ENCODE results near the gene MFAP5.

MFAP5 gene

DNA sequence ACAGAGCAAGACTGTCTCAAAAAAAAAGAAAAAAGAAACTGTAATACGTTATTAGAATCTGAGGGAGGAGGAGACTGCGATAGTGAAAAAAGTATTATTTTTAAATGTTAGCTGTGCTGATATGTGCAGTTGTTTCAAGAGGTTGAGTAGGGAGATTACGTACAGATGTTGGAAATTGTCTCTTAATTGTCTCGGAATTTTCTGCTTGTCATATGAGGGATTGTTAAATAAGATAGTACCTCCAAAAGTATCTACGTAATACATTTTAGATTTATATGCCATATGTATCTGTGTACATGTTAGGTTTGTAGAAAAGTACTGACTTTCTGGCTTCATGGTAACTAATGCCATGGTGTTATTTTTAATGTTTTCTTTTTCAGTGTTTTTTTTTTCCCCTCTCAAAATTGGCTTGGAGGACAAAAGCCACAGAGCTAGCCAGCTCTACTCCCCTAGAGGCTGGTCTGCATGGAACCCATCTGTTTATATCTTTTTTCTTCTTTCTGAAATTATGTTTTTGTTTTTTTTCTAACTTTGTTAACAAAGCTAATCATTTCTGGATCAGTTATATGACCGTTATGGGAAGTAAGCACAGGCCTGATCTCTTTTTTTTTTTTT lies 38.5 kb upstream of the MFAP5 start:
- Histone ChIP-seq H2AFZ (ENCODE audit: low read length) (no peak overlapping the region), H4K20me1 (ENCODE audit: insufficient read depth, low read length) (no peaks in the 10 kb centered on the region), H3K27ac (ENCODE audit: low read depth, low read length, poor library complexity, severe bottlenecking) (peak overlapping the region; percentile 64), H3K4me1 (ENCODE audit: insufficient read depth, low read length, severe bottlenecking) (peaks cover 54% of the 10 kb centered on the region), H3K4me3 (ENCODE audit: low read depth, low read length, poor library complexity, severe bottlenecking) (peak overlapping the region; percentile 18), H3K36me3 (ENCODE audit: insufficient read depth, low read length) (peaks cover 21% of the 10 kb centered on the region), H3K4me2 (ENCODE audit: low read length) (peak overlapping the region; percentile 74; the same call in 1 of the 2 replicates), H3K9me2 (ENCODE audit: low read depth, low read length) (no peaks in the 10 kb centered on the region), H3K27me3 (ENCODE audit: insufficient read depth, low read length) (no peaks in the 10 kb centered on the region), H3K9me3 (ENCODE audit: low read length) (no peaks in the 10 kb centered on the region), H3F3A (ENCODE audit: insufficient read depth, low read length) (0 out of 2 replicates have a peak, but pooled peaks cover 3% of the 10 kb centered on the region), H3K79me2 (ENCODE audit: insufficient read depth, low read length) (peaks cover 70% of the 10 kb centered on the region), H3K9ac (ENCODE audit: low read length) (peak overlapping the region; percentile 8; the same call in 1 of the 2 replicates)
- TF ChIP-seq EZH2 (IDR thresholded peaks at IDR 0.05; ENCODE audit: borderline replicate concordance, low read length): no peak
- TF ChIP-seq, protein P1, sequence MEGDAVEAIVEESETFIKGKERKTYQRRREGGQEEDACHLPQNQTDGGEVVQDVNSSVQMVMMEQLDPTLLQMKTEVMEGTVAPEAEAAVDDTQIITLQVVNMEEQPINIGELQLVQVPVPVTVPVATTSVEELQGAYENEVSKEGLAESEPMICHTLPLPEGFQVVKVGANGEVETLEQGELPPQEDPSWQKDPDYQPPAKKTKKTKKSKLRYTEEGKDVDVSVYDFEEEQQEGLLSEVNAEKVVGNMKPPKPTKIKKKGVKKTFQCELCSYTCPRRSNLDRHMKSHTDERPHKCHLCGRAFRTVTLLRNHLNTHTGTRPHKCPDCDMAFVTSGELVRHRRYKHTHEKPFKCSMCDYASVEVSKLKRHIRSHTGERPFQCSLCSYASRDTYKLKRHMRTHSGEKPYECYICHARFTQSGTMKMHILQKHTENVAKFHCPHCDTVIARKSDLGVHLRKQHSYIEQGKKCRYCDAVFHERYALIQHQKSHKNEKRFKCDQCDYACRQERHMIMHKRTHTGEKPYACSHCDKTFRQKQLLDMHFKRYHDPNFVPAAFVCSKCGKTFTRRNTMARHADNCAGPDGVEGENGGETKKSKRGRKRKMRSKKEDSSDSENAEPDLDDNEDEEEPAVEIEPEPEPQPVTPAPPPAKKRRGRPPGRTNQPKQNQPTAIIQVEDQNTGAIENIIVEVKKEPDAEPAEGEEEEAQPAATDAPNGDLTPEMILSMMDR (IDR thresholded peaks at IDR 0.05; ENCODE audit: low read length): no peak

DNA sequence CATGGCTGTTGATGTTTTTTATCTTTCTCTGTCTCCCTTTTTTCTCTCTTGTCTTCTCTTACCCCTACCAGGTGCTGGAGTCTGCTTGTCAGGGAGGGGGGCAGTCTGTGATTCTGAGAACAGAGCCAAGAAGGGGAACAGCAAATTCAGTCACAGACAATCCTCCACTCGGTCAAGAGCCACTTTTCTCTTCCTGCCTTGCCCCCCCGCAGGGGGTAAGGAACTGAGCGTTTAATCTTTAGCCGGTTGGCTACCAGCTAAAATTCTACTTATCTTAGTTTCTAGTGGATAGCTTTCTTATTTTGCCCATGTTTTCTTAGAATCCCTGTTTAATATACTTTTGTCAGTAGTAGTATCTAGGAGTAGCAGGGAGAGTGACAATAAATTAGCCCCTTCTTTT lies 37.1 kb upstream of the MFAP5 start:
- Histone ChIP-seq H3F3A (ENCODE audit: insufficient read depth, low read length) (0 out of 2 replicates have a peak, but pooled peaks cover 3% of the 10 kb centered on the region), H2AFZ (ENCODE audit: low read length) (no peak overlapping the region), H4K20me1 (ENCODE audit: insufficient read depth, low read length) (no peaks in the 10 kb centered on the region), H3K9me2 (ENCODE audit: low read depth, low read length) (no peaks in the 10 kb centered on the region), H3K9me3 (ENCODE audit: low read length) (no peaks in the 10 kb centered on the region), H3K79me2 (ENCODE audit: insufficient read depth, low read length) (peaks cover 59% of the 10 kb centered on the region), H3K27ac (ENCODE audit: low read depth, low read length, poor library complexity, severe bottlenecking) (peak overlapping the region; percentile 64), H3K36me3 (ENCODE audit: insufficient read depth, low read length) (peaks cover 21% of the 10 kb centered on the region), H3K27me3 (ENCODE audit: insufficient read depth, low read length) (no peaks in the 10 kb centered on the region), H3K4me2 (ENCODE audit: low read length) (peak overlapping the region; percentile 74), H3K9ac (ENCODE audit: low read length) (peak overlapping the region; percentile 95), H3K4me1 (ENCODE audit: insufficient read depth, low read length, severe bottlenecking) (peaks cover 67% of the 10 kb centered on the region), H3K4me3 (ENCODE audit: low read depth, low read length, poor library complexity, severe bottlenecking) (peak overlapping the region; percentile 93)
- no peak for TF ChIP-seq EZH2 (IDR thresholded peaks at IDR 0.05; ENCODE audit: borderline replicate concordance, low read length)
- TF ChIP-seq, protein P1 (IDR thresholded peaks at IDR 0.05; ENCODE audit: low read length): no peak

DNA sequence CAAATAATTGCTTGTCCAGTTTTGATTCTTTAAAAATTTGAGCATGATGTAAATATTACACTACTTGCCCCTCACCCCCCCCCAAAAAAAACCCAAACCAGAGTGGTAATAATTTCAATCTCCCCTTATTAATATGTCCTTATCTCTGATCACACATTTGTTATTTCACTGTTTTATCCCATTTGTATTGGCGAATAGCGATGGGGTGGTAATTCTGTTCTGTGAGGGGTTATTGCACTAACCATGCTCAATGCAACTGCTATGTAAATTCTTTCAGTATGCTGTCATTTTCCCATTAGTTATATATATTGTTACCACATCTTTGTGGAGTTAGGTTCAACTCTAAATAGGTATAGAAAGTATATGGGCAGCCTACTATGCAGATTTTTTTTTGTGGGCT lies 36.3 kb upstream of the MFAP5 start:
- Histone ChIP-seq H3F3A (ENCODE audit: insufficient read depth, low read length) (0 out of 2 replicates have a peak, but pooled peaks cover 3% of the 10 kb centered on the region), H2AFZ (ENCODE audit: low read length) (no peak overlapping the region), H3K9me2 (ENCODE audit: low read depth, low read length) (no peaks in the 10 kb centered on the region), H3K4me3 (ENCODE audit: low read depth, low read length, poor library complexity, severe bottlenecking) (peak overlapping the region; percentile 93), H3K79me2 (ENCODE audit: insufficient read depth, low read length) (peaks cover 53% of the 10 kb centered on the region), H3K9me3 (ENCODE audit: low read length) (no peaks in the 10 kb centered on the region), H3K4me2 (ENCODE audit: low read length) (peak overlapping the region; percentile 74), H3K4me1 (ENCODE audit: insufficient read depth, low read length, severe bottlenecking) (peaks cover 69% of the 10 kb centered on the region), H4K20me1 (ENCODE audit: insufficient read depth, low read length) (no peaks in the 10 kb centered on the region), H3K27ac (ENCODE audit: low read depth, low read length, poor library complexity, severe bottlenecking) (peak overlapping the region; percentile 64), H3K27me3 (ENCODE audit: insufficient read depth, low read length) (no peaks in the 10 kb centered on the region), H3K9ac (ENCODE audit: low read length) (peak overlapping the region; percentile 95), H3K36me3 (ENCODE audit: insufficient read depth, low read length) (peaks cover 21% of the 10 kb centered on the region)
- TF ChIP-seq, protein P1 (IDR thresholded peaks at IDR 0.05; ENCODE audit: low read length): no peak
- TF ChIP-seq EZH2 (IDR thresholded peaks at IDR 0.05; ENCODE audit: borderline replicate concordance, low read length): no peak
